Endothelial cell of hepatic sinusoid (primary cell): ENCODE measurements around the gene VASH2.
"Not testable (repeated sequence)": the region's sequence is repeated elsewhere in the genome, so short reads cannot be mapped to it uniquely, and the experiment has no call there.

Source experiments
- in situ Hi-C: cut with HindIII; loops from 2 replicates; pipeline ENCODE4 v1.10.0; 2017; ENCODE audit warnings: low sequenced_read_pairs

Gene VASH2

DNA sequence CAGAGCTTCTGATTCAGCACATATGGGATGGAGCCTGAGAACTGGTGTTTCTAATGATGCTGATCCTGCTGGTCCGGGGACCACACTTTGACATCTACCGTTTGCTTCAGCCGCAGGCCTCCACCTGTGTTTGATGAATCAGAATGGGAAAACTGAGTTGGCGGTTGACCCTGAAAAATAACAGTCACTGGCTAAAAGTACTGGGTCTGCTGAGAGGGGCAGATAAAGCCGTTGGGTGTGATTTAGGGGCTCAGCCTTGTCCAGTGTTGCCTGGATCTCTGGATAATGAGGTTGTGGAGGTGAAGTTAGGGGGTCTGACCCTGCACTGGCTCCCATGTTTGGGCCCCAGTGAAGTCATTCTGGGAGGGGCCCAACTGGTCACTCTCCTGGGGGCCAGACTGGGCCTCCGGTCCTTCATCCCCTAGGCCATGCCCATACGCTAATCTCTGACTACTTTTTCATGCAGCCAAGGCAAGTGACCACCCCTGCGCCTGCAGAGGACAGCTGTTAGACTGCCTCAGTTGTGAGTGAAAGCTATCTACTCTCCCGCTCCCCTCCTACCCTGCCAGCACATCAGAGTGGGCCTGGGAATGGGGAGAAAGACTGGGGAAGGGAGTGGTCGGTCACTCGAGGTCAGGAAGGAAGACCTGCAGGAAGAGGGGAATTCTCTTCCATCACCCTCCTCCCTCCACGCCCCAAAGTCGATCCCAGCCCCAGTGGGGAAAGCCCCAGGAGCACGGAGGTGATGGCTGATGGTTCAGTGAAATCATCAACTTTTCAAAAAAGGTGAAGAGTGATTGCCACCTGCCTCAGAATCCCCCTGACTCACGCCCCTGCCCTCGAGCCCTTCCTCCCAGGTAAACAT lies 27.7 kb downstream of the VASH2 start:
- in situ Hi-C loops, result no loop called here

DNA sequence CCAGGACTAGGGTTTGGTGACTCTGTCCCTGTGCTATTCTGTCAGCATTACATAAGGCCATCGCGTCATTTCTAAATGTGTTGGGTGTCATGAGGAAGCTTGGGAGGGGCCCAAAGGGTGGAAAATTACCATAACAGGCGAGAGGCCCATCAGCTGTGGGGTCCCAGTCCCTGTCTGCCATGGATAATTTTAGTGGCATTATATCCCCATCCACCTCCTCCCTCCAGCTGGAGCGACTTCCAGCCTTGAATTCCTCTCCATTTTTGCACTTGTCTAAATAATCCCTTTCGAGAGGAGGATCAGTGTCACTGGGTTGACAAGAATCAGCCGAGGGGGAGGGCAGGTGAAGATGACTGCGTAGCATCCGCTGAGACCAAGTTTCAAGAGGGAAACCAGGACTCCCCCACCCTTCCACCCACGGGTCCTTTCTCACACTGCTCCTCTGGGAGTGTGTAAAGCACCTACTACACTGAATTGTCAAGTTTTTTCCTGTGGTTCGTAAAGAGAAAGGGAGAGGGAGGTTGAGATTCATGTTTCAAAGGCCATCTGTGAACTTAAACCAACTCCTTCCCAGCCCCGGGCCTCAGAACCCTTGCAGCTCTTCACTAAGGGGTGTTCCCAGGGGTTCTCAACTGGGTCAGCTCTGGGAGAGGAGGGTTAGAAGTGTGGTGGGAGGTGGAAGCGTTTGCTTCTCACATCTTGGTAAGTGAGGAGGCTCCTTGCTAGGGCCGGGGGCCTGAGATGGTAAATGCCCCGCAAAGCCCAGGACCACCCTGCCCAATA lies 29.2 kb downstream of the VASH2 start:
- in situ Hi-C loops, result no loop called here

DNA sequence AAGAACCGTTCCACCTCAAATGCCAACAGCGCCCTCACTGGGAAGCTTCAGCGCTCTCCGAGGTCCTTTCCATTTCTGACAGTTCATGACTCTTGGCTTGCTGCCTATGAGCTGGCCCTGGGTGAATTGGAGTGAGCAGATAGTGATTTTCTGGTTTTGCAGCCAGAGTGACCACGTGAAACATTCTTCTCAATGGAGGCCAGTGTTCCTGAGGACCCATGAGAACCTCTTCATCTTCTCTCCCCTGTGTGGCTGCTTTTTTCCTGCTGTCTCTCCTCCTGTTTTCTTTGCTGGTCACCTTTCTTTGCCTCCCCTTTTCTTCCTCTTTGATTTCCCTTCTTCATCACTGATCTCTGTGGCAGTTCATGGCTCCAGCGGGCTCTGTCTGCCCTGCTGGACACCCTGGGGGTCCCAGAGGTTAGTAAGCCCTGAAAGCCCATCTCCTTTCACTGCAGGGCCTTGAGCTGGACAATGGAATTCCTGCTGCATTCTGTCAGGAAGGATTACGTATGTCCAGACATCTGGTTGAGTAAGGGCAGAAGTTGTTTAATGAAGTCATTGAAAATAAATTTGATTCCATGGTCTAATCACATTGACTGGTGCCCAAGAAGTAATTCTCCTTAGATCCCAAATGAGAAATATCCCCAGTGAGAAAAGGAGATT lies 29.9 kb downstream of the VASH2 start:
- in situ Hi-C loops, result no loop called here

DNA sequence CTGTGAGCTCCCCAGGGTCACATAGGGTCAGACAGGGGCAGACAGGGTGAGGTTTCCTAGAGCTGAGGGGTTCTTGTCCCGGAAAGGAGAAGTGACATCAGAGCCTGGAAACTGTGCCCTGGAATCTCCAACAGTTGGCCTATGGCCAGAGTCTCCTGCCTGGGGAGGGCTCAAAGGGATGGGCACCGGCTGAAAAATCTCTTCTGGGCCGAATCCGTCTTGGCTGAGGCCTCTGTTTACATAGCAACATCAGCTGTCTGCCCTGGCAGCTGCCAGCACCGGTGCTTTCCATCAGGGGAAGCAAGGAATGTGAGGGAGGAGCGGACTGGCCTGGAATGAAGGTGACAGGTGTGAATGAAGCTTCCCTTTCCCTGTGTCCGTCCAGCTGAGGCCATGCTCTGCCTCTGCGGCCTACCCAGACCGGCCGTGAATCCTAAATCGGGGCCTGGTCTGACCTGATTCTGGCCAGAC lies 30.7 kb downstream of the VASH2 start:
- in situ Hi-C loops, result no loop called here

DNA sequence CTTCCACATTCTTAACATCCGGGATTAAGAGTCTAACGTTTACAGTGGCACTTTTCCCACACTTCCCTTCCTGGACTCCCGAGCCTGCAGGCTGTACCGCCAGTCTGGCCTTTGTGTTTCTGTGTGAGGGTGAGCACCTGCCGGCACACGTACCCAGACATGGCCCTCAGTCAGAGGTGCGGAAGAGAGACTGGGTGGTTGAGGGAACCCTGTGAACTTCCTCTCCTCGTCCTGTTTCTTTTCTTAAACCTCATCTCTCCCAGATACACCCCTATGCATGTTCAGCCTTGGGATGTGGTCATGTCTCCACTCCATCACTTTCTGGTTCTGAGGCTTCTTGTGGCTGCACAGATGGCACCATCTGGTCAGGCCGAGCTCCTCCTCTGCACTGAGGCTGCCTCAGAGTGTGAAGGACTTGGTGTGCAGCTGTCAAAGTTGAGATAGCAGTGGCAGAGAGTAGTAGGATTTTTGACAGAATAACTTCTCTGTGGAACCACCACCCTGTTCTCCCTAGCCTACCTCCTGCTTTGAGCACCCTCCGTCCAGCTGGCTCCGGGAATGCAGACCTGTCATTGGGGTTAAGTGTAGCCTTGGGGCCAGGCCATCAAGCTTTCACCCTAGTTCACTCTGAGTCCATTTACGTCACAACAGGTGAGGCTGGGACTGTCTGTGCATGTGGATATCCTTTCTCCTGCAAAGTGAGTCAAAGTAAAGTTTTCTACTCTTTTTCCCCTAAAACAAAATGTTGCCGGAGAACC lies 31.4 kb downstream of the VASH2 start:
- in situ Hi-C loops, result no loop called here

DNA sequence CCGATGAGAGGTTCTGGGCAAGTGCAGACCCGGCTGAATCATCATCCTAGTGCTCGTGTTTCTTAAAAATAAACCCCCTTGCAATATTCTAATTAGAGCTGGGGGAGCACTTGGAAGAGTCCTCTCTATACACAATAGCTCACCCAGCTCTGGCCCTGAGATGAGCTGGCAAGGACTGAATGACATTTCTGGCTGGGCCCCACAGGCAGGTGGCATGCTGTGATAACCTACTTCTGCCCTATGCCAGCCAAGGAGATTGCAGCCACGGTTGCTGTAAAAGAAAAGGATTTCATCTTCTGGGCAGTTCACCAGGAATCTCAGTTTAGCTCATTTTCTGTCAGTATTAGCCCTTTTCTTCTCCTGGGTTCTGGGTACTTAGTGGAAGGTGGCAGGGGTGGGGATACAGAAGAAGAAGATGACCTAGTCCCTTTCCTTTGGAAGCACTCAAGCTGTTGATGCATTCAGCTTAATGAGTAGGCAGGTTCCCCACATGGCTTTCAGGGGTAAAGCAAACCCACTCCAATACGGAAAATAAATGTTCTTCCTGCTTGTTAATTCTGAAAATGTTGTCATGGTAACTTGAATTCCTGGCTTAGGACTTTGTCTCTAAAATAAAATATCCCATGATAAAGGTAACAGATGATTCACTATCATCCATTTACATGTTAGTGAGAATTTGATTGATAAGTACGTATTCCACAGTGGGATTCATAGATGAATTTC lies 32.2 kb downstream of the VASH2 start:
- in situ Hi-C loops, result no loop called here

DNA sequence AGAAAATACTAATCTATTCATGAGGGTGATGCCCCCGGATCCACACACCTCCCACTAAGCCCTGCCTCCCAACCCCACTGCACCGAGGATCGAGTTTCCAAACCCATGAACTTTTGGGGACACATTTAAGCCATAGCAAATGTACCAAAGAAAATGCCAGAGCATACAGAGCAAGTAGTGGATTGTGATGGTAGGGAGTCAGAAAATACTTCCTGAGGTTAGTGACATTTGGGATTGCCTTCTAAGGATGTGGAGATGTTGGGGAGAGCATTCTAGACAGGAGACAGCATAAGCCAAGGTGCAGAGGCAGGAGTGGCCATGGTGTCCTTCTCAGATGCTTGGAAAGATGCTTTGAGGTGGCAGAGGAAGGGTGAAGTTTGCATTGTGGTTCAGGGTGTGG lies 33.1 kb downstream of the VASH2 start:
- in situ Hi-C loops, result no loop called here

DNA sequence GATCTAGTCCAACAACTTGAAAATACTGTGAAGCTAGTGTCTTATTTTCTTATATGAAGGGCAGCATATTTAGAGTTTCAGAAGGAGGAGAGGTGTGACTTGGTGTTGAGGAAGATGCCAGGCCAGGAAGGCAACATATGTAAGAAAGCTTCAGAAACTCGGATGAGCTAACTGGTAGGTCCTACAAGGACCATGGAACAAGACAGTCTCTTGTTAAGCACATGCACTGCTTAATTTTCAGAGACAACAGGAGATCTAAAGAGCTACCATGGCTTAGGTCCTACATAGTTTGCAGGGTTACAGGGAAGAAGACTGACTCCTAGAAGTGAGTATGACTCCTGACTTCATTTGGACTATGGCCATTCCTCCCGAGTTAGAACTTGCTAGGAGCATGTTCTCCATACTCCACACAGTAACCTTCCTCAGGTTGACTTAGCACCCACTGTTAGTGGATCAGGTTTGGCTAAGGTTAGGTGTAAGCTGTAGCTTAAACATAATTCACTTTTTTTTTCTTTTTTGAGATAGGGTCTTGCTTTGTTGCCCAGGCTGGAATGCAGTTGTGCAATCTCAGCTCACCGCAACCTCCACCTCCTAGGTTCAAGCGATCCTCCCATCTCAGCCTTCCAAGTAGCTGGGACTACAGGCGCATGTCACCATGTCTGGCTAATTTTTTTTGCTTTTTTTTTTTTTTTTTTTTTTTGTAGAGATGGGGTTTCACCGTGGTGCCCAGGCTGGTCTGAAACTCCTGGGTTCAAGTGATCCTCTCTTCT lies 34.4 kb downstream of the VASH2 start:
- in situ Hi-C loops, result no loop called here

DNA sequence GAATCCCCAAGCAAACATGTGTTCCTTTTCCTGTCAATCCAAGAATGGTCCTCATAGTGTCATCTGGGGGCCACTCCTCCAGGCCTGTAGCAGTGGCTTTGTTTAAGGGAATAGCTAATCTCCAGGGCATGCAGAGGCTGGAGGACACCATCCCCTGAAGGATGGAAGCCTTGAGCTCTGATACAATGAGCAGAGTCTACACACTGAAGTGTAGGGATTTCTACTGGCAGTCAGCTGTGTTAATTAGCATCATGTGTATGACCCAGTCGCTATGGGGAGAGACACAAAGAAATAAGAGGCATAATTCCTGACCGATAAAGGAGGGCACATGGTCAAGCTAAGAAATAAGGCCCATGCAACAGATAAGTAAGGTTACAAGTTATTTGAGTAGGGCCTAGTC lies 36.2 kb downstream of the VASH2 start:
- in situ Hi-C loops, result no loop called here

DNA sequence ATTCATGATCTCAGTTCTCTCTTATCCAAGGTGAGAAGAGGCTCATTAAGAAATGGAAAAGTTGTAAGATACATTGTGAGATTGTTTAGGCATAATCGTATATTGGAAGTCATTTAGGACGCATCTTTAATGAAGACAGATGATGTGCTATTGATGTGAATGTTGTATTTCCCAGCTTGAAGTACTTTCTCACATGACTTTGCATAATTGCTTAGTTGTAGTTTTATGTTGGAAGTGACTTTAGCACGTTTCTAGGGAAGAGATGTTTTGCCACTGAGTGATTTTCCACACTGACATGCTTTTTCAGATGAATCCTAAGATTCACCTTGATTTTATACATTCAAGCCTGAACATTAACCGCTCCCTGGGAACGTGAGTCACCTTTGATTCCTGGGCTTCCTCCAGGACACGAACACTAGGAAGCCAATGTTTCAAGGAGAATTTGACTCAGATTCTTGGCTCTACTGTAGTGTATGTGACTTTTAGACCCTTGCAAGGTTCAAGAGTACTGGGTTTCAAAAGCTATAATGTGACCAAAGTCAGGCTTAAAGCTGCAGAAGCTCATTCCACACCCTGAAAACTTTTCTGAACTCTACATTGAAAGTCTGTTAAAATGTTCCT lies 37.5 kb downstream of the VASH2 start:
- in situ Hi-C loops, result no loop called here

DNA sequence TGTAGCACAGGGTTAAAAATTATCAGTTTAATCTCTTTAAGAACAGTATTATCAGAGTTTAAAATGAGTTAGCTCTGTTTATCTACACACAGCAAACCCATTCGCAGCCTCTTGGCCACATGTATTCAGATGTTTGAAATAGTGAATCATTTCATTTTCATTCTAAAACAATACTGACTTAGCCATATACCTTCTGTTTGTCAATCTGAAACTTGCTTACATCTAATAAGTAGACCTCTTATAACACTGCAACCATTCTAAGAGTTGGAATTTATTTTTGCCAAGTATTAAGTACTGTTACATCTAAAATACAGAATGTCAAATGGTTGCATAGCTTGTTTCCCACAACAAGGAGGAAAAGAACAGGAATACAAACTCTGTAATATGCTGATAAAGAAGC lies 39.9 kb downstream of the VASH2 start:
- in situ Hi-C loops, result no loop called here

DNA sequence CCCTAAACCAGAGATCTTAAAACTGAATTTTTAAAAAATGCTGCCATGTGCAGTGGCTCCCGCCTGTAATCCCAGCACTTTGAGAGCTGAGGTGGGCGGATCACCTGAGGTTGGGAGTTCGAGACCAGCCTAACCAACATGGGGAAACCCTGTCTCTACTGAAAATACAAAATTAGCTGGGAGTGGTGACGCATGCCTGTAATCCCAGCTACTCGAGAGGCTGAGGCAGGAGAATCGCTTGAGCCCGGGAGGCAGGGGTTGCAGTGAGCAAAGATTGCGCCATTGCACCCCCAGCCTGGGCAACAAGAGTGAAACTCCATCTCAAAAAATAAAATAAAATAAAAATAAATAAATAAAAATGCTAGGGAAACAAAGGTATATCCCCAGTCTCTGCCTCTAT lies 43.6 kb downstream of the VASH2 start:
- in situ Hi-C loops, result not testable (repeated sequence)

DNA sequence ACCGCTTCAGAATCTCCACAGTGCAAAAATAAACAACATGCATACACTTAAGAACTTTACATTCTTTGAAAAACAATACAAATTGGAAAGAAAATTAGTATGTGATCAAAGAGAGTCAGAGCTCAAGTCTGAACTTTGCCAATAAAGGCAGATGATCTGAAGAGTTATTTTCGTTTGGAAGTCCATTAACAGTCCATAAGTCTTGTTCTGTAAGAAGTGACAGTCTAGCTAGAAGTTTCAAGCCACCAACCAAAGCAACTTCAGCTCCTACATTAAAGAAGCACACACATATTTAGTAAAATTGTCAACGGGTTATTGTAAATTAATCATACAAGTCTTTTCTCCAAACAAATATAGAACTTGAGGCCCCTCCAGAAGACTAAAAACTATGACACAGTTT lies 44.6 kb downstream of the VASH2 start:
- in situ Hi-C loops, result no loop called here

DNA sequence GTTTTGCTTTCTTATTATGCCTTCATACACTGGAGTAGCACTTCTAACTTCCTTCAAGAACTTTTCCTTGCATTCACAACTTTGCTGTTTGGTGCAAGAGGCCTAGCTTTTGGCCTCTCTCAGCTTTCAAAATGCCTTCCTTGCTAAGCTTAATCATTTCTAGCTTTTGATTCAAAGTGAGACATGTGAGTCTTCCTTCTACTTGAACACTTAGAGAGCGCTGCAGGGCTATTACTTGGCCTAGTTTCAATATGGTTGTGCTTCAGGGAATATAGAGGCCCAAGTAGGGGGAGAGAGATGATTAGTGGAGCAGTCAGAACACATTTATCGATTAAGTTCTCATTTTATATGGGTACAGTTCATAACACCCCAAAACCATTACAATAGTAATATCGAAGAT lies 52.9 kb downstream of the VASH2 start:
- in situ Hi-C loops, result no loop called here

DNA sequence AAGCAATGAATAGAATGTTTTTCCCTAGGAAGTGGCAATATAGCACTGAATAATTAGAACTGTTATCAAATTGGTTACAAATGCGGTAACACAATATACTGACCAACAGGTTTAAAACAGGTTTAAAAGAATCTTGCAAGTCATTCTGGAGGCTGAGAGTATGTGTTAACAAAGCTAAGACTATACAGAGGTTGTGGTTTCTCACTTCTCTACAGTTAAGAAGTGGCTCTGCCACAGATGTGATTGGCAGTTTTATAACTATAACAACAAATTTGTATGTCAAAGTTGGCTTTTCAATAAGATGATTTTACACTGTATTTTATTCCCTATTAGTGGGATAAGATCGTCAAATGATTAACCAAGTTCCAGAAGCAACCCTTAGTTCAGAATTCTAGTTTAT lies 58.2 kb downstream of the VASH2 start:
- in situ Hi-C loops, result no loop called here

DNA sequence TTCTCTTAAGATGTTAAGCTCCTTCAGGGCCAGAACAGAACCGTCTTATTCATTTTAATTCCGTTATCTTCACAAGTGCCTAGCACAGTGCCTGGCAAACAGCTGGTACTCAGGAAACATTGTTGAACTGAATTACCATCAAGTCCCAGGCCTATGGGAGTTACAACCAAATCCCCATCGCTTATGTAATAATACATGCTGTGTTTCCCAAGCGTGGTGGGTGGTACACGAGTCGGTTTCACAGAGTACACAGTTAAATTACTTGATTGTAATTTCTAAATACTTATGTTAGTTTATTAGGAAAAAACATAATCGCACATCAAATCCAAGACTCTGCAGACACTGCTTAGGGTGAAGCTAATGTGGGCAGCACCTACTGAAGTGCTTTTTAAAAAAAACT lies 64.3 kb downstream of the VASH2 start:
- in situ Hi-C loops, result no loop called here

DNA sequence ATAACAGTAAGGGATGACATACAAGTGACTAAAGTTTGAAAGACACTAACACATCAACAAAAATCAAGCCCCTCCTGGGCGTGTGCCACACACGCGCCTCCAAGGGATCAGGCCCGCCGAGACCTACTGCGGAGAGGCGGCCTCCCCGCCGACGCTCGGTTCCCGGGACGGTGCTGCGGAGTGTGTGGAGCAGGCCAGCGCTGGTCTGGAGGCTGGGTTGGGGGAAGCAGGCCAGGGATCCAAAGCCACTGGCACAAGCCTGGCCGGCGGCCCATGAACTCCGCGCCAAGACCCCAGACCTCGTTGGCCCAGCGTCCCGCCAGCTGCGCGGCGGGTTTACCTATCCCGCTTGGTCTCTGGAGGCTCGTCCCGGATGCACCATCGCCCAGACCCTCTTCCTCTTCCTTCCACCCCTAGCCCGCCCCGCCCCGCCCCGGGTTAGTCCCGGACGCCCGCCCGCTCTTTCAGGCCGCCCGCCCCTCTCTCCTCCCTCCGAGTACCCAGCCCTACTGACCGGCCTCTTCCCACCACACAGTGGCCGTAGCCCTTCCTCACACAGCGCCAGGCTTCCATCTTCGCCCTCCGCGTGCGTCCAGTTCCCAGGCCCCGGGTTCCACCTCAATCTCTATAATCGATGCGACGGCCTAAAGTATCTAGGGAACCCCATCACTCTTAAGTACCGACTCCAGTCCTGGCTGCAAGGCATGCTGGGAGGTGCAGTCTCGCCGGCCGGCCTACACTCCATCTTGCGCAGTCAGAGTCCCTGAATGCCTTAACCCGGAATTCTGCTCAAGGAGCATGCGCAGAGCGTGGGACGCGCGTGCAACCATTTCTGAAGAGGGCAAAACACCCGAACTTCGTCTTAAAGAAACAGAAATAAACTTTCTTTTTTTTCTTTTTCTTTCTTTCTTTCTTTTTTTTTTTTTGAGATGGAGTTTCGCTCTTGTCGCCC lies 65.0 kb downstream of the VASH2 start, which contains the start of gene ANGEL2:
Gene ANGEL2 (minus strand): TSS at position 769 of the 952 bp plus-strand sequence. CDS start 196 bp downstream, at position 573.
- in situ Hi-C loops, result no loop called here
